ENCODE measurements around the gene ANKS1A.

ANKS1A gene

DNA sequence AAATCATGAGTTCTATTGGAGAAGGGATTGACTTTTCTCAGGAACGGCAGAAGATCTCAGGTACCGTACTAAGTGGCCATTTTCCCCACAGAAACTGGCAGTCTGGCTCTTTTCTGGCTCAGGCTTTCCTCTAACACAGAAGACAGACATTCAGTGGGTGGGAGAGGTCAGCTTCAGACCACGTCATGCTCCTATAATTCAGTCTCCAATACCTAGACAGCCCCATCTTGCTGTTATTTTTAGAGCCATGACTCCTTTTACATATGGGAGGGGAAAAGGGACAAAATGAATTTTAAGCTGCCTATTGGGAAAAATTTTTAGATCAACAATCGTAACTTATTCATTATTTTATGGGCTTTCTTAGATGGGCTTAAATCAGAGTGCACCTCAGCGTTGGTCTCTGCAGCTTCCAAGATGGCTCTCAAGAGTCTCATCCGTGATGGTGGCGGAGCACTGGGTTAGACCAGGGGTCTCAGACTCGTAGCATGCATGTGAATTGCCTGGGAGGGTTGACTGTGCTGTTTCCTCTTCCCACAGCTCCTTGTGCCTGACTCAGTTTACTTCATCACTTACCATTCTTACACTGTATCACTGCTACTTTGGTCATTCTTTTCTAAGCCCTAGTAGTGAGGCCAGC is 165.2 kb downstream of the ANKS1A start:
- no peak for DNase-seq (ENCODE audit: low spot score)

- DNase-seq (ENCODE audit: low spot score), result no peak
These were observed 165.7 kb downstream of the ANKS1A start for GRCh38 chr6:35054743-35055130.

DNA sequence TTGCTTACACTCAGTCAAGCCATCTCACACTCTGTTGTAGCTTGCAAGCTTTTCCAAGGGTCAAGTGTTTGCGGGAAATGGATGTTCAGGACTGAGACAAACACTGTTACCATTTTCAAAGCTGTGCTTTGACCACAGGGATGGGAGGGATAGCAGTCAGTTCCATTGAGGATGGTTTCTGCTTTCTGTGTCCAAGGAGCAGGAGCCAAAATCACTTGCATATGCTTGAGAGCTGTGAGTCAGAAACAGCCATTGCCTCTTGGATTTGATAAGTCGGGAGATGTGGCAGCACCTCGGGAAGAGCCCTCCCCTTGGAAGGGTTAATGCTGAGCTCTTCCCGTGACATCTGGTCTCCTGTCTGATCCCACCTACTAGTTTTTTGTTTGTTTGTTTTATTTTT is 166.8 kb downstream of the ANKS1A start:
- DNase-seq (ENCODE audit: low spot score), result no peak

GRCh38 chr6:35056952-35057351 is 167.9 kb downstream of the ANKS1A start:
- no peak for DNase-seq (ENCODE audit: low spot score)

DNA sequence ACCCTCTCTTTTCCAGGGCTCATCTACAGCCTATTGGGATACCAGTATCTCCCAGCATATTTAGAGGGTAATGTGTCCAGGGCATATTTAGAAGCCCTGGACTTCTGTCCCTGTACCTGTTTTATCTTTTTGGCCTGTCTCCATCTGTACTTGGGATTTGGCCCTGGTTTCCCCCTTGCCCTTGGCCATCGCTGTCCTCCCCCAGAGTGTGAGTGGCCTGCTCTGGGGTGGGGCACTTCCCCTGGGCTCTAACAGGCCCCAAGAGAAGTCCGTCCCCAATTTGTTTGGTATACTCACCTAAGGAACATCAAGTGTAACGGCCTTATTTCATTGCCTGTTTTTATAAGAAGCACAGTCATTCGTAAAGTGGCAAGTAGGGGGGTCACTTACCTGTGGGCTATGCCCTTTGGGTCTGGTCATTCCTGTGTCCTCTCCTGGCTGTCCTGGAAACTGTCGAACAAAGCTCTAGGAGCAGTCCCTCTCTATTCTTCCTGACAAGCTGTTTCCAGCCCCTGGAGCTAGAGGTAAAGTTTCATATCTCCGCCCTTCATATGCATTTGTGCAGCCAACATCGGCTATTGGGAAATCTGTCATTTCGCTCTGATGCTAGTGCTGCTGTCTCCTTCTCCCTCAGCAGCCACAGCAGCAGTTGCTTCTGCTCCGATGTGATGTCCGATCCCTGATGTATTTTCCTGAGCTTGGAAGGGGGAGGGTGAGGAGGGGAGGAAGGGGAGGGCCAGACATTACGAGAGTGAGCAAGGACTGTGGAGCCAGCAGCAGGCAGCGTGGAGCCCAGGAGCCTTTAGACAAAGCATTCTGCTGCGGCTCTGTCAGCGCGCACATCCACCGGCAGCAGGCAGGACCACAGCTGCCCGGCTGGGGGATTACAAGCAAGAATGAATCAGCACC is 168.6 kb downstream of the ANKS1A start:
- no peak for DNase-seq (ENCODE audit: low spot score)

DNA sequence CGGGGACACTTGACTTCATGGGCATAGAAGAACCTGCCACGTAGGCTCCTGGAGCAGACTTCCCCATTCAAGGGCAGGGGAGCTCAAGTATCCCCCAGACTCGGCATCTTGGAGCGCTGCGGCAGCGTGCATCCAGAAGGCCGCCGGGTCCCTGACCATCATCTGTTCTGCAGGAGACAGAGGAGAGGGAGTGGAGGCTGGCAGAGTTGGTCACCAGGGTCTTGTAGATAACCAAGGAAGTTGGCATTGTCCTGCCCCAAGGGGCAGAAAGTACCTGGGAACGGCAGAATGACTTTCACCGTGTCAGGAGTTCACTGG is 169.3 kb downstream of the ANKS1A start:
- DNase-seq (ENCODE audit: low spot score), result no peak

DNA sequence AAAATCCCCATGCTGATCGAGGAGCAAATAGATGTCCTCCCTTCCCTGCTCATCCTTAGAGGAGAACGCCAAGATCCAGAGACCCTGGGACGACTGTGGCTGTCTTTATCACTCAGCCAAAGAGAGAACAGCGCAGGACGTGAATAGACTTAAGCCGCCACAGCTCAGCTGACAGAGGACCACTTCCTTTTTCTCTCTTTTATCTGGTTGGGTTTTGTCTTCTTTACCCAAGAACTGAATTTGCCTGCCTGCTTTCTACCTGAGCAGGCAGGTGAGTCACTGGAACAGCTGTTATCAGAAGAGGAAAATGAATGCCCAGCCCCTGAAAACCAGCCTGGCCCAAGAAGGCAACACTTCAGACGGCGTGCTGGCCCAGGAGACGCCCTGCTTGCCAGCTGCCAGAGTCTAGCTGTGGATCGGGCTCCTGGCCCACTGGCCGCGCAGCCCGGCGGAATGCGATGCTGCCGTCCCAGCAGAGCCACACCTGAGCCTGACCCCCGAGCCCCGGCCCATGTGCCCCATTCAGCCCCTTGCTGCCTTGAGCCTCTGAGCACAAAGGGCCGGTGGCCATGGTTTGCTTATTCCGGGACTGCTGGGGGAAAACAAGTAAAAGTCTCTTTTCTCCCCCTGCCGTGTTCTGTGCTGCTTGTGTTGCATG is 169.9 kb downstream of the ANKS1A start:
- DNase-seq (ENCODE audit: low spot score), result no peak

DNA sequence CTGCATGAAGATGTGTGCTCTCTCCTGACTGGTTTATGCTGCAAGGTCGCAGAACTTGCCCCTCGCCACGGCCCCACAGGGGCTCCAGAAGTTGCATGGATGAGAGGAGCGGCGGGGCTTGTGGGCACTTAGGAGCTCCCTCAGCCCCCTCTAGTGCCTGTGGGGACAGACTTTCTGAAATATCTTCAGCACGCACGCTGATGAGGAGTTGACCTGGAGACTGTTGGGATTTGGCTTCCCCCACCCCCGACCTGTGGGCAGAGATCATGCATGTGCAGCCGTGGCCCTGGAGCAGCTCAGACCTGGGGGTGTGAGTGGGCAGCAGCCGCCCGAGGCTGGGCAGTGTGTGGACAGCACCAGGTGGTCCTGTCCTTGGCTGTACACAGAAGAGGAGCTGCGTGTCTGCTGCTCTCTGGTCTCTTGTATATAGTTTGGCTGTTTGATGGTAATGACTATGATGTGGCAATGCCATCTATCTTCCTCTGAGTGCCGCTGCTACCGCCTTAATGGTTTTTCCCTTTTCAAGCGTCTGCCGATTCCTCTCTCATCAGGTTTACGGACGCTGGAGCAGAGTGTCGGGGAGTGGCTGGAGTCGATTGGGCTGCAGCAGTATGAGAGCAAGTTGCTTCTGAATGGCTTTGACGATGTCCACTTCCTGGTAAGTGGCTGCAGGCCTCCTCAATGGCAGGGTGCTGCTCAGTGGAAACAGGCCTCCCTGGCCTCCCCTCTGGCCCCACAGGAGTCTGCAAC is 170.7 kb downstream of the ANKS1A start:
- no peak for DNase-seq (ENCODE audit: low spot score)

DNA sequence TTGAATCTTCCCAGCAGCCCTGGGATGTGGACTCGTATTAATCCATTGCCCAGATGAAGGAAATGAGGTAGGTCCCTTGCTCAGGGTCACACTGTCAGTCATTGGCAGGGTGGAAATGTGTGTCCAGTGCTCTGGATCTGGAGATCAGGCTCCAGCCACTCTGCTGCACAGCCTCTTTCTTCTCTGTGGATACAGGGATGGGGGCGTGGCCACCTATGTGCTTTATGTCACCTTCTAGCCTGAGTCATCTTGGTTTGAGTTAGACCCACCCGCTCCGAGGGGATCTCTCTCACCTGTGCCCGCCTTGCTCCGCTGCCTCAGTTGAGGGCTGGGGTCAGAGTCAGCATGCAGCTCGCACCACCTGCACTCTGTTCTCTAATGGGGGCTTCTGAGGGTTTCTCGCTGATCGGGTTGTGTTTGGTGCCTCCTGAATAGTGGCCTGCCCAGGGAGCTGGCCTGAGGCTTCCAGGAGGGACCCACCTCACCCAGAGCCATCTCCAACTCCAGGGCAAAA is 172.1 kb downstream of the ANKS1A start:
- no peak for DNase-seq (ENCODE audit: low spot score)

DNA sequence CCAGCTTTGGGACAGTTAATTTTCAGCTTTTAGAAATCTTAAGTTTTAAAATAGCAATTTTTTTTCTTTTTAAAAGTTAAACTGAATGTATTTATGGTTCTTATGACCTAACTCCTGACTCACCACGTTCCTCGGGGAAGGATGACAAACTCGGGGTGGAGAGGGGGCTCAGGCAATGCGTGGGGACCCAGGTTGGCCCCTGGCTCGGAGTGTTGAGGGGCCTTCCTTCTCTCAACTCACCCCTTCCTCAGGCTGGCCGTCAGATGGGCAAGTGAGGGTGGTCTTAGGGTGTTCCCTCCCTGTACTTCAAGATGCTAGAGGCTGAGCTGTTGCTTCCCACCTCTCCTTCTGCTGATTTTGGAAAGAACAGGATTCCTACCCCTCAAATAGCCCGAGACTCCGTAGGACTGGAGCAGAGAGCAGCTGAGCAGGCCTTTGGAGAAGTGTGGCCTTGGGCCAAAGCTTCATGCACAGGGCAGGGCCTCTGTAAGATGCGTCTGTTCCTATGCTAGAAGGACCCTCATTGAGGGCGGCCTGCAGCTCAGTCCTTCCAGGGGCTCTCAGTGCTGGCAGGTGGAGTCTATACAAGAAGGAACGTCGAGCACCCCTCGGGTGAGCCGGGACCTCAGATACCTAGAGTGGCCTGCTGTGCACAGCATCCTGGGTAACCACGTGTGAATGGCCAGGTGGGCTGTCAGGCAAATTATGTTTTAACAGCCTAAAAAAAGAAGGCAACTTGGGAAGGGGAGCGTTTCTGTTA is 172.8 kb downstream of the ANKS1A start:
- no peak for DNase-seq (ENCODE audit: low spot score)

- no peak for DNase-seq (ENCODE audit: low spot score)
These were observed 173.9 kb downstream of the ANKS1A start for GRCh38 chr6:35062676-35063574.

- DNase-seq (ENCODE audit: low spot score), result no peak
These were observed 174.7 kb downstream of the ANKS1A start for GRCh38 chr6:35063701-35064280.

DNA sequence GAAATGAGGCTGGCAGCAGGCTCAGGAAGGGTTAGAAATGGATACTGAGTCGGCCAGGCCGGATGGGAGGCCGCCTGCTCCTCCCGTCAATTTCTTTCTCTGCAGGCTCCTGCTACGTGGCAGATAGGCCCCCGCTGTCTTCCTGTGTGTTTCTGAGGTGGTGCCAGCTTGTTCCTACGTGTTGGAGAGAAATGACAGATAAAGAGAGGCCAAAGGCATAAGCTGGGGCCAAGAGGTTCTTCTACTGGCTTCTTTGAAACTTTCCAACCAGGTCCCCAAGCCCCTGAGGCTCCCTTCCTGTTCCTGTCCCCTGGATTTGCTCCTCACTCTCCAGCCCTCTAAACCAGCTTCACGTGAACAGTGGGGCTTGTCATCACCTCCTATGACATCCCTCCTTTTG is 175.2 kb downstream of the ANKS1A start:
- DNase-seq (ENCODE audit: low spot score), result no peak

DNA sequence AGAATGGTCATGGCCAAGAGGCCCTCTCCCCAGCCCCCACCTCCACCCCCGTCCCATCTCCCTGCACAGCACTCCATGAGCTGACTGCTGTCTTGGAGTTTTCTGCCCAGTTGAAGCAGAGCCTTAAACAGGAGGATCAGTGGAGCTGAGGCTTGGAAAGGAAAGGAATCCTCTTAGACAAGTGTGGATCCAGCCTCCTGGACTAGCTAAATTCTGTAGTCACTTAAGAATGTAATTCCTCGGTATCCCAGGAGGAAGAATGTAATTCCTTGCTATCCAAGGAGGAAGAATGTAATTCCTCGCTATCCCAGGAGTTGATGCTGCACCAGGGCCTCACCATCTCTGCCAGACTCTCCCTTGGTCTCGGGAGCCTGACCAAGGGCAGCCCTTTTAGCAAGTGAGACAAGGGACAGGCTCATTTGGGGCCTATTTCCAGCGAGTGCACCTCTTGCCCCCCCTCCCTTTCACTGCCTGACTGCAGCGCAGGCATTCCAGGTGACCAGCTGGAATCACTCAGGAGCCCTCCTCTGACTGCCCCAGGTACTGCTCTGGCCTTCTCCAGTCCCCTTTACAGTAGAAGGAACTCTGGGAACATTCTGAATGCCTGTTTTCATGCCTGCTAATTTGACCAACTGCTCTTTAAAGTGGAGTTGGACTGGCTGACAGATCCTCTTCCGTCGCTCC is 175.8 kb downstream of the ANKS1A start:
- peak; percentile 6 for DNase-seq (ENCODE audit: low spot score)

DNA sequence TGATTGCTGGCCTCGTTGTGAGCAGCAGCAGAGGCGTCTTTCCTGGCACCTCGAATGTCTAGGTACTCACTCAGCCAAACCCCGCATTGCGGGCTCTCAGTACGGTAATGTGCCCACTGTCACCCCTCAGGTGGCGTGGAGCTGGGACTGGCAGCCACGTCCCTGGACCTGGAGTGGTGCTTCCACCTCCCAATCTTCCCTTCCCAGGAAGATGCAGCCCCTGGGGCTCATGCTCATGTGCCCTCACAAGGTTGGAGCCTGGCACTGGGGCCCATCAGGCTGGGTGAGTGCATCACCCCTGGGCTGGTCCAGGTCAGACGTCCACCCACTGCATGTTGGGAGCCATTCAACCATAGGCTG is 176.4 kb downstream of the ANKS1A start:
- no peak for DNase-seq (ENCODE audit: low spot score)

DNA sequence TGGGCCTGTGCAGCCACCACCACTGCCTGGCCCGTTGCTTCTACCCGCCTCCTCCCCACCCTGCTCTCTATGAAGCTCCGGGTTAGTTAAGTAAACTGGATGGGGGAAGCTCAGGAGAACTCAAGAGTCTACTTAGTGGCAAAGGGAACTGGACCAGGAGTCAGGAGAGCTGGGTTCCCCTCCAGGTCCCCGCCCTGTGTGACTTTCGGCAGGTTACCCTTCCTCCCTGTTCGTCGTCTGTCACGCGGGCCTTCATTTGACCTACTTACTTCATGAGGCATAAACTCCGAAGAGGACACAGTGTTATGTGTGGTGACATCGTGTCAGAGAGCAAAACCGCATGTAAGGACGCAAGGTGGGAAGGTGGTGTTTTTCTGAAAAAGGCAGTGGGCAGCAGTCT is 176.8 kb downstream of the ANKS1A start:
- DNase-seq (ENCODE audit: low spot score), result no peak

DNA sequence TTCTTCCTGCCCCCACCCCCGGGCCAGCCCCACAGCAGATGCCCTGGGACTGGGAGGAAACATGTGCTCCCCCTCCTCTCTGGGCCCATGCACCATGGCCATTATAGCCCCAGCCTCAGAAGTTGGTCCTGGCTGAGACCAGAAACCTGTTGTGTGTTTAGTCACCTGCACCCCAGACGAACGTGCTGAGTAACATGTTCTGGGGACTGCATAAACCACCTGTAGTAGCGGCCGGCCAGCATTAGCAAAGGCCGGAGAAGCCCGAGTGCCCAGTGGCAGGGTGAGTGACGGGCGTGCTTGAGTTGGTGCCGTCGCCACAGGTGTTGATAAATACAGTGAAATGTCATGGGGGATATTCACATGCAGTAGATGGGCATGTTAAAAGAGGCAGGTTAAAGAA is 178.2 kb downstream of the ANKS1A start:
- DNase-seq (ENCODE audit: low spot score), result no peak

DNA sequence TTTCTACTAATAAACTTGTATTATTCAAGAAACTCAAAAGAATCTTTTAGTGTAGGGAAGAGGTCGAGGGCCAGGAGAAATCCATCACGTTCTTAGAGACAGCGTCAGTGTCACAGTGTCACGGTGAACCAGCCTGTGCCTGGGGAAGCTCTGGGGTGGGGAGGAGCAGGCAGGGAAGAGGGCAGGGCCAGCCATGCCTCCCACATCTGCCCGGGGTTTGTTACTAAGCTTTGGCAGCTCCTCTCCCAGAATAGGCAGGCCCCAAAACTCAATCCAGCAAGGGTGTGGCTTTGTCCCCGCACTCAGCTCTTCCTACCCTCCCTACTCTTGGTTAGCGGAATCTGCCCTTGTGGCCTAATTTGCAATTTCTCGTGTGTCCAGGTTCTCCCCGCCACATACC is 179.2 kb downstream of the ANKS1A start:
- no peak for DNase-seq (ENCODE audit: low spot score)

DNA sequence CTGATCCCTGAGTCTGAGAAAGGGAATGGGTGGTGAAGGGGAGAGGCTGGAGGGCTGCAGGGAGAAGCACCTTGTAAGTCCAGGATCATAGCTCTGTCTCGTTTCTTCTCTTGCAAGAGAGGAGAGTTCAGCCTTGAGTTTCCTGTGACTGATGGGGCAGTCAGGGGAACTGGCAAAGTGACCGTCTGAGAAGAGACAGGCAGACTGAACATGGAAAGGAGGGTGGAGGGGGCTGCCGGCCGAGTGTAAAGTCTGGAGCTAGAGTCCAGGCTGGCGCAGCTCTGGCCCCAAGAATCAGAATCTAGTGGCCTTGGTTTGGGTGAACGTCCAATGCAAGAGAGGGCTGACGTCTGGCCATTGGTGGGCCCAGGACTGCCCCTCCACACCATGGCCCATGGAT is 179.6 kb downstream of the ANKS1A start:
- no peak for DNase-seq (ENCODE audit: low spot score)

- DNase-seq (ENCODE audit: low spot score), result no peak
These were observed 180.2 kb downstream of the ANKS1A start for GRCh38 chr6:35069262-35069661.
